Keratinocyte (primary cell): Measurements from ENCODE around the gene FLII. TPM values are rescaled to one million over a fixed set of nuclear protein-coding genes. Genes with fewer than 3 reads are reported as not detected.

Experiments
- DNase-seq: peaks from one replicate; pipeline ENCODE4 v3.0.0-alpha.2; 2011; ENCODE audit warnings: low read depth, missing footprints, low spot score
- FAIRE-seq: peaks from 2 replicates; lab custom pipeline; 2011; peaks lifted over from hg19 to GRCh38; lab: Jason Lieb, UNC
- H2AFZ ChIP-seq: 2 replicates; pipeline ENCODE4 v1.6.0; 2012; ENCODE audit warnings: low read length, control low read depth, inconsistent platforms; ENCODE audit not compliant: control insufficient read depth
- H3K27ac ChIP-seq: 2 replicates; pipeline ENCODE4 v1.5.1; 2011; ENCODE audit warnings: low read length; ENCODE audit not compliant: control insufficient read depth, insufficient read depth
- H3K27me3 ChIP-seq: 3 replicates; pipeline ENCODE4 v1.6.0; 2011; ENCODE audit warnings: low read length; ENCODE audit not compliant: control insufficient read depth, insufficient read depth; ENCODE audit errors: extremely low read depth
- H3K36me3 ChIP-seq, 2 experiments: 2 replicates in 1 of 2; 3 replicates in 1 of 2; pipeline ENCODE4 v1.5.1; 2011; ENCODE audit warnings: low read length in 2 of 2, mild to moderate bottlenecking in 1 of 2; ENCODE audit not compliant: control insufficient read depth in 2 of 2, insufficient read depth in 2 of 2; ENCODE audit errors: extremely low read depth in 1 of 2
- H3K4me1 ChIP-seq: 3 replicates; pipeline ENCODE4 v1.5.1; 2011; ENCODE audit warnings: low read length; ENCODE audit not compliant: control insufficient read depth, insufficient read depth; ENCODE audit errors: extremely low read depth
- H3K4me2 ChIP-seq: 3 replicates; pipeline ENCODE4 v1.6.0; 2011; ENCODE audit warnings: low read depth, low read length; ENCODE audit not compliant: control insufficient read depth, insufficient read depth; ENCODE audit errors: extremely low read depth
- H3K4me3 ChIP-seq, 3 experiments: fragments of 200-600 bp in 1 of 3; sonication (generic) in 1 of 3; 2 replicates in 2 of 3; 3 replicates in 1 of 3; pipeline ENCODE4 v1.5.1; 2011 to 2016; ENCODE audit warnings: low read length in 3 of 3, mild to moderate bottlenecking in 3 of 3, control low read depth in 2 of 3, inconsistent platforms in 1 of 3, low read depth in 1 of 3, mixed read lengths in 1 of 3, mixed run types in 1 of 3, moderate library complexity in 1 of 3; ENCODE audit not compliant: control insufficient read depth in 2 of 3, insufficient read depth in 2 of 3; ENCODE audit errors: extremely low read depth in 1 of 3
- H3K79me2 ChIP-seq: 2 replicates; pipeline ENCODE4 v1.6.0; 2012; ENCODE audit warnings: low read length; ENCODE audit not compliant: control insufficient read depth, insufficient read depth
- H3K9ac ChIP-seq: 3 replicates; pipeline ENCODE4 v1.6.0; 2011; ENCODE audit warnings: low read length; ENCODE audit not compliant: control insufficient read depth, insufficient read depth; ENCODE audit errors: extremely low read depth
- H3K9me1 ChIP-seq: 3 replicates; pipeline ENCODE4 v1.6.0; 2011; ENCODE audit warnings: low read length; ENCODE audit not compliant: control insufficient read depth, insufficient read depth; ENCODE audit errors: extremely low read depth
- H3K9me3 ChIP-seq: 2 replicates; pipeline ENCODE4 v1.5.1; 2012; ENCODE audit warnings: low read depth, low read length; ENCODE audit not compliant: control insufficient read depth
- H4K20me1 ChIP-seq: 3 replicates; pipeline ENCODE4 v1.6.0; 2011; ENCODE audit warnings: low read length; ENCODE audit not compliant: control insufficient read depth, insufficient read depth; ENCODE audit errors: extremely low read depth
- EZH2 ChIP-seq: IDR thresholded peaks from one replicate; pipeline ENCODE4 v1.6.1; 2012; ENCODE audit warnings: inconsistent platforms, mild to moderate bottlenecking, low read length, moderate library complexity
- dilution Hi-C: fragments of 300-500 bp; cut with MboI; formaldehyde crosslinking; loops from one replicate; pipeline ENCODE4 v1.7.0; 2020; ENCODE audit warnings: low sequenced_read_pairs; ENCODE audit not compliant: extremely low pct_ligation_motif_present
- polyA plus RNA-seq, 5 experiments: library from polyadenylated mRNA; depleted of rRNA in 3 of 5; stranded (reverse) in 3 of 5; stranded (forward) in 1 of 5; unstranded in 1 of 5; fragments of >200 nt; gene quantifications; 1 replicate in 1 of 5; 2 replicates in 3 of 5; 3 replicates in 1 of 5; pipeline versions ENCODE4 v1.2.1 to v1.2.3, GENCODE V29; 2011 to 2012; ENCODE audit warnings: missing spikeins in 2 of 5, low read depth in 1 of 5, low replicate concordance in 1 of 5
- TF ChIP-seq, protein P1 (sequence below), 3 experiments: IDR thresholded peaks in 1 of 3; conservative IDR thresholded peaks in 1 of 3; optimal IDR thresholded peaks in 1 of 3; 2 replicates in 2 of 3; 3 replicates in 1 of 3; pipeline versions ENCODE3 to v1.5.1; 2011; ENCODE audit warnings: low read length in 3 of 3, mild to moderate bottlenecking in 3 of 3, moderate library complexity in 2 of 3, control low read depth in 1 of 3, inconsistent platforms in 1 of 3; ENCODE audit not compliant: insufficient read depth in 2 of 3; ENCODE audit errors: extremely low read depth in 1 of 3

The FLII gene
- polyA plus RNA-seq, 1 donor (not counting 4 experiments of a cell fraction or from before 2014, with no cell fraction given): 376 TPM

GRCh38 chr17:18234853-18235380 lies 23.6 kb downstream of the FLII start:
- H3K9ac ChIP-seq: peak overlapping the region; percentile 66

GRCh38 chr17:18233803-18234518 lies 24.6 kb downstream of the FLII start:
- DNase-seq: no peak
- no peak overlapping the region for H3K4me3 ChIP-seq
- no peak overlapping the region for H3K4me2 ChIP-seq
- H3K9ac ChIP-seq: no peak overlapping the region
- H3K4me1 ChIP-seq: peaks cover 17% of the 10 kb centered on the region
- H3K27ac ChIP-seq: no peak overlapping the region
- peaks cover 22 to 28% of the 10 kb centered on the region in 2 experiments for H3K36me3 ChIP-seq
- H3K9me1 ChIP-seq: no peaks in the 10 kb centered on the region
- dilution Hi-C loops: no loop called here
- no peaks in the 10 kb centered on the region for H3K27me3 ChIP-seq
- H4K20me1 ChIP-seq: no peaks in the 10 kb centered on the region
- no peaks in the 10 kb centered on the region for H3K9me3 ChIP-seq
- TF ChIP-seq, protein P1, sequence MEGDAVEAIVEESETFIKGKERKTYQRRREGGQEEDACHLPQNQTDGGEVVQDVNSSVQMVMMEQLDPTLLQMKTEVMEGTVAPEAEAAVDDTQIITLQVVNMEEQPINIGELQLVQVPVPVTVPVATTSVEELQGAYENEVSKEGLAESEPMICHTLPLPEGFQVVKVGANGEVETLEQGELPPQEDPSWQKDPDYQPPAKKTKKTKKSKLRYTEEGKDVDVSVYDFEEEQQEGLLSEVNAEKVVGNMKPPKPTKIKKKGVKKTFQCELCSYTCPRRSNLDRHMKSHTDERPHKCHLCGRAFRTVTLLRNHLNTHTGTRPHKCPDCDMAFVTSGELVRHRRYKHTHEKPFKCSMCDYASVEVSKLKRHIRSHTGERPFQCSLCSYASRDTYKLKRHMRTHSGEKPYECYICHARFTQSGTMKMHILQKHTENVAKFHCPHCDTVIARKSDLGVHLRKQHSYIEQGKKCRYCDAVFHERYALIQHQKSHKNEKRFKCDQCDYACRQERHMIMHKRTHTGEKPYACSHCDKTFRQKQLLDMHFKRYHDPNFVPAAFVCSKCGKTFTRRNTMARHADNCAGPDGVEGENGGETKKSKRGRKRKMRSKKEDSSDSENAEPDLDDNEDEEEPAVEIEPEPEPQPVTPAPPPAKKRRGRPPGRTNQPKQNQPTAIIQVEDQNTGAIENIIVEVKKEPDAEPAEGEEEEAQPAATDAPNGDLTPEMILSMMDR (optimal IDR thresholded peaks at IDR 0.05 in 1 of 3, IDR thresholded peaks at IDR 0.05 in 1 of 3, conservative IDR thresholded peaks at IDR 0.05 in 1 of 3; ENCODE audit: extremely low read depth in 1 of 3, insufficient read depth in 2 of 3, low read length in 3 of 3): no peak
- no peak for TF ChIP-seq EZH2
- FAIRE-seq: no peak
- H2AFZ ChIP-seq: no peak overlapping the region
- peaks cover 14% of the 10 kb centered on the region for H3K79me2 ChIP-seq

More at GRCh38 chr17:18234853-18235380, 23.6 kb downstream of the FLII start:
- dilution Hi-C loops: no loop called here
- no peaks in the 10 kb centered on the region for H4K20me1 ChIP-seq
- no peaks in the 10 kb centered on the region for H3K9me3 ChIP-seq
- H3K79me2 ChIP-seq: peaks cover 5% of the 10 kb centered on the region
- peaks cover 17% of the 10 kb centered on the region for H3K4me1 ChIP-seq
- H3K27me3 ChIP-seq: no peaks in the 10 kb centered on the region
- peak overlapping the region; percentile 78 for H3K27ac ChIP-seq
- DNase-seq (no peak), FAIRE-seq (no peak)
- H3K4me3 ChIP-seq: no peak overlapping the region
- no peaks in the 10 kb centered on the region for H3K9me1 ChIP-seq
- no peak for TF ChIP-seq EZH2
- TF ChIP-seq, protein P1 (optimal IDR thresholded peaks at IDR 0.05 in 1 of 3, IDR thresholded peaks at IDR 0.05 in 1 of 3, conservative IDR thresholded peaks at IDR 0.05 in 1 of 3; ENCODE audit: extremely low read depth in 1 of 3, insufficient read depth in 2 of 3, low read length in 3 of 3): no peak
- no peak overlapping the region for H2AFZ ChIP-seq
- peaks cover 22 to 31% of the 10 kb centered on the region in 2 experiments for H3K36me3 ChIP-seq
- peak overlapping the region; percentile 62 for H3K4me2 ChIP-seq
